Measurements from ENCODE around the gene KLHDC8B.
"Not testable (repeated sequence)": the region's sequence is repeated elsewhere in the genome, so short reads cannot be mapped to it uniquely, and the experiment has no call there.

KLHDC8B gene

GRCh38 chr3:49199239-49199899, 28.0 kb downstream of the KLHDC8B start:
- H2BK5ac ChIP-seq (ENCODE audit: low read length) = no peak overlapping the region
- no CpG with 5 or more reads among the region's 53 CpGs for WGBS (ENCODE audit: extremely low coverage, insufficient coverage, low lambda C conversion rate)
- H3K18ac ChIP-seq (ENCODE audit: low read length) = no peak overlapping the region
- no peak overlapping the region for H3K4ac ChIP-seq (ENCODE audit: low read depth, low read length)
- H3K27ac ChIP-seq (ENCODE audit: low read depth, low read length) = no peak overlapping the region
- no peaks in the 10 kb centered on the region for H3K27me3 ChIP-seq (ENCODE audit: insufficient read depth, low read length, poor library complexity)
- H3K79me2 ChIP-seq (ENCODE audit: control insufficient read depth, insufficient read depth, low read length) = no peaks in the 10 kb centered on the region
- no peak overlapping the region for H2BK120ac ChIP-seq (ENCODE audit: low read depth, low read length)
- H3K56ac ChIP-seq (ENCODE audit: low read length) = no peak overlapping the region
- no peak overlapping the region for H4K8ac ChIP-seq (ENCODE audit: low read depth, low read length)
- H3K4me2 ChIP-seq (ENCODE audit: low read length) = no peak overlapping the region
- no peaks in the 10 kb centered on the region for H3K4me1 ChIP-seq (ENCODE audit: control insufficient read depth, low read depth, low read length)
- H3K36me3 ChIP-seq (ENCODE audit: control insufficient read depth, insufficient read depth, low read length) = no peaks in the 10 kb centered on the region
- H2AK5ac ChIP-seq (ENCODE audit: low read length) = no peak overlapping the region
- H3K9ac ChIP-seq (ENCODE audit: low read length) = no peak overlapping the region
- no peak overlapping the region for H3K4me3 ChIP-seq (ENCODE audit: low read length)
- no peaks in the 10 kb centered on the region for H3K79me1 ChIP-seq (ENCODE audit: low read length)
- DNase-seq = no peak
- H4K5ac ChIP-seq (ENCODE audit: low read length) = no peak overlapping the region
- H3K23ac ChIP-seq (ENCODE audit: low read length) = no peak overlapping the region
- H2BK15ac ChIP-seq (replicated peaks; ENCODE audit: low read depth) = no peak overlapping the region

- WGBS (ENCODE audit: extremely low coverage, insufficient coverage, low lambda C conversion rate) = no CpG with 5 or more reads among the region's 15 CpGs
- no peak overlapping the region for H2BK120ac ChIP-seq (ENCODE audit: low read depth, low read length)
- H3K36me3 ChIP-seq (ENCODE audit: control insufficient read depth, insufficient read depth, low read length) = no peaks in the 10 kb centered on the region
- no peak for DNase-seq
- no peak overlapping the region for H4K5ac ChIP-seq (ENCODE audit: low read length)
- H3K9ac ChIP-seq (ENCODE audit: low read length) = no peak overlapping the region
- H3K27ac ChIP-seq (ENCODE audit: low read depth, low read length) = no peak overlapping the region
- H2BK5ac ChIP-seq (ENCODE audit: low read length) = no peak overlapping the region
- no peaks in the 10 kb centered on the region for H3K27me3 ChIP-seq (ENCODE audit: insufficient read depth, low read length, poor library complexity)
- H3K4me2 ChIP-seq (ENCODE audit: low read length) = no peak overlapping the region
- H3K4ac ChIP-seq (ENCODE audit: low read depth, low read length) = no peak overlapping the region
- H3K79me2 ChIP-seq (ENCODE audit: control insufficient read depth, insufficient read depth, low read length) = no peaks in the 10 kb centered on the region
- H3K4me1 ChIP-seq (ENCODE audit: control insufficient read depth, low read depth, low read length) = no peaks in the 10 kb centered on the region
- no peaks in the 10 kb centered on the region for H3K79me1 ChIP-seq (ENCODE audit: low read length)
- no peak overlapping the region for H3K18ac ChIP-seq (ENCODE audit: low read length)
- no peak overlapping the region for H2AK5ac ChIP-seq (ENCODE audit: low read length)
- H3K56ac ChIP-seq (ENCODE audit: low read length) = no peak overlapping the region
- H2BK15ac ChIP-seq (replicated peaks; ENCODE audit: low read depth) = no peak overlapping the region
- H3K4me3 ChIP-seq (ENCODE audit: low read length) = no peak overlapping the region
- H3K23ac ChIP-seq (ENCODE audit: low read length) = no peak overlapping the region
- no peak overlapping the region for H4K8ac ChIP-seq (ENCODE audit: low read depth, low read length)
Measured at GRCh38 chr3:49199900-49200281, 28.5 kb downstream of the KLHDC8B start.

- no peak overlapping the region for H3K4me3 ChIP-seq (ENCODE audit: low read length)
- H3K79me1 ChIP-seq (ENCODE audit: low read length) = no peaks in the 10 kb centered on the region
- DNase-seq = peak; percentile 19
- H2BK120ac ChIP-seq (ENCODE audit: low read depth, low read length) = no peak overlapping the region
- no peaks in the 10 kb centered on the region for H3K27me3 ChIP-seq (ENCODE audit: insufficient read depth, low read length, poor library complexity)
- H3K36me3 ChIP-seq (ENCODE audit: control insufficient read depth, insufficient read depth, low read length) = no peaks in the 10 kb centered on the region
- no CpG with 5 or more reads among the region's 15 CpGs for WGBS (ENCODE audit: extremely low coverage, insufficient coverage, low lambda C conversion rate)
- H3K4ac ChIP-seq (ENCODE audit: low read depth, low read length) = no peak overlapping the region
- no peak overlapping the region for H2BK15ac ChIP-seq (replicated peaks; ENCODE audit: low read depth)
- no peak overlapping the region for H3K56ac ChIP-seq (ENCODE audit: low read length)
- no peak overlapping the region for H2BK5ac ChIP-seq (ENCODE audit: low read length)
- H3K23ac ChIP-seq (ENCODE audit: low read length) = no peak overlapping the region
- H3K4me2 ChIP-seq (ENCODE audit: low read length) = no peak overlapping the region
- H2AK5ac ChIP-seq (ENCODE audit: low read length) = no peak overlapping the region
- H4K5ac ChIP-seq (ENCODE audit: low read length) = no peak overlapping the region
- H3K79me2 ChIP-seq (ENCODE audit: control insufficient read depth, insufficient read depth, low read length) = no peaks in the 10 kb centered on the region
- H4K8ac ChIP-seq (ENCODE audit: low read depth, low read length) = no peak overlapping the region
- no peaks in the 10 kb centered on the region for H3K4me1 ChIP-seq (ENCODE audit: control insufficient read depth, low read depth, low read length)
- H3K27ac ChIP-seq (ENCODE audit: low read depth, low read length) = no peak overlapping the region
- H3K18ac ChIP-seq (ENCODE audit: low read length) = no peak overlapping the region
- H3K9ac ChIP-seq (ENCODE audit: low read length) = no peak overlapping the region
Measured at GRCh38 chr3:49213541-49213943, 42.1 kb downstream of the KLHDC8B start.

DNA sequence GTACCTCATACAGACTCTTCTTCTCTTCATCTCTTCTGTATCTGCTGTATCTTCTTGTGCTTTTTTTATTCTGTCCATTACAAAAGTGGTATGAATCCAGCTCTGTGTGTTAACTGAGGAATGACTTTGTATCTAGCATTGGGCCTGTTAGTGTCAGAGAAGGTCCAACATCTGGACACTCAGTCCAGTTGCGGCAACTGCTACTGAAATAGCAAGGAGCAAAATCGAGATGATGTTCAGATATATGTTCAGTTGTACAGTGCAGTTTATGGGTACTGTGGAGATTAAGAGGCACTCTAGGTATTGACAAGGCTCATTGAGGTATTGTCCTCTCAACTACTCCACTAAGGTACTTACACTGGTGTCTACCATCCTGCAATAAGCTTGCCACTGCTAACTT, 42.6 kb downstream of the KLHDC8B start:
- Histone ChIP-seq H3K27me3 (ENCODE audit: insufficient read depth, low read length, poor library complexity) (no peaks in the 10 kb centered on the region), H3K4ac (ENCODE audit: low read depth, low read length) (no peak overlapping the region), H3K9ac (ENCODE audit: low read length) (no peak overlapping the region), H2BK5ac (ENCODE audit: low read length) (no peak overlapping the region), H3K79me2 (ENCODE audit: control insufficient read depth, insufficient read depth, low read length) (no peaks in the 10 kb centered on the region), H3K27ac (ENCODE audit: low read depth, low read length) (no peak overlapping the region), H3K4me2 (ENCODE audit: low read length) (no peak overlapping the region), H2AK5ac (ENCODE audit: low read length) (no peak overlapping the region), H3K23ac (ENCODE audit: low read length) (no peak overlapping the region), H4K8ac (ENCODE audit: low read depth, low read length) (no peak overlapping the region), H3K56ac (ENCODE audit: low read length) (no peak overlapping the region), H3K4me1 (ENCODE audit: control insufficient read depth, low read depth, low read length) (no peaks in the 10 kb centered on the region), H3K36me3 (ENCODE audit: control insufficient read depth, insufficient read depth, low read length) (no peaks in the 10 kb centered on the region), H2BK120ac (ENCODE audit: low read depth, low read length) (no peak overlapping the region), H4K5ac (ENCODE audit: low read length) (no peak overlapping the region), H3K4me3 (ENCODE audit: low read length) (no peak overlapping the region), H3K18ac (ENCODE audit: low read length) (no peak overlapping the region), H2BK15ac (replicated peaks; ENCODE audit: low read depth) (no peak overlapping the region), H3K79me1 (ENCODE audit: low read length) (no peaks in the 10 kb centered on the region)
- no peak for DNase-seq
- no CpG with 5 or more reads among the region's 2 CpGs for WGBS (ENCODE audit: extremely low coverage, insufficient coverage, low lambda C conversion rate)

DNA sequence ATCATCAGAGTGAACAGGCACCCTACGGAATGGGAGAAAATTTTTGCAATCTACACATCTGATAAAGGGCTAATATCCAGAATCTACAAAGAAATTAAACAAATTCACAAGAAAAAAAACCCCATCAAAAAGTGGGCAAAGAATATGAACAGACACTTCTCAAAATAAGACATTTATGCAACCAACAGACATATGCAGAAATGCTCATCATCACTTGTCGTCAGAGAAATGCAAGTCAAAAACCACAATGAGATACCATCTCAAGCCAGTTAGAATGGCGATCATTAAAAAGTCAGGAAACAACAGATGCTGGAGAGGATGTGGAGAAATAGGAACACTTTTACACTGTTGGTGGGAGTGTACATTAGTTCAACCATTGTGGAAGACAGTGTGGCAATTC, 45.3 kb downstream of the KLHDC8B start:
- DNase-seq; H3K36me3 ChIP-seq (ENCODE audit: control insufficient read depth, insufficient read depth, low read length); H3K9ac ChIP-seq (ENCODE audit: low read length); H3K23ac ChIP-seq (ENCODE audit: low read length); H3K27ac ChIP-seq (ENCODE audit: low read depth, low read length); H3K79me2 ChIP-seq (ENCODE audit: control insufficient read depth, insufficient read depth, low read length); H3K4me1 ChIP-seq (ENCODE audit: control insufficient read depth, low read depth, low read length); H3K18ac ChIP-seq (ENCODE audit: low read length); H2BK15ac ChIP-seq (replicated peaks; ENCODE audit: low read depth); H4K8ac ChIP-seq (ENCODE audit: low read depth, low read length); H3K56ac ChIP-seq (ENCODE audit: low read length); H2BK120ac ChIP-seq (ENCODE audit: low read depth, low read length); H3K27me3 ChIP-seq (ENCODE audit: insufficient read depth, low read length, poor library complexity); H3K4me2 ChIP-seq (ENCODE audit: low read length); H3K79me1 ChIP-seq (ENCODE audit: low read length); H3K4ac ChIP-seq (ENCODE audit: low read depth, low read length); H2AK5ac ChIP-seq (ENCODE audit: low read length); H3K4me3 ChIP-seq (ENCODE audit: low read length); H4K5ac ChIP-seq (ENCODE audit: low read length); H2BK5ac ChIP-seq (ENCODE audit: low read length): not testable (repeated sequence)
- WGBS (ENCODE audit: extremely low coverage, insufficient coverage, low lambda C conversion rate) = no CpG with 5 or more reads among the region's 3 CpGs

- H2AK5ac ChIP-seq (ENCODE audit: low read length); H2BK5ac ChIP-seq (ENCODE audit: low read length); H3K9ac ChIP-seq (ENCODE audit: low read length): not testable (repeated sequence)
Measured at GRCh38 chr3:49217108-49217507, 45.7 kb downstream of the KLHDC8B start.

More at GRCh38 chr3:49217108-49217507, 45.7 kb downstream of the KLHDC8B start:
- H3K79me1 ChIP-seq (ENCODE audit: low read length); DNase-seq; H3K36me3 ChIP-seq (ENCODE audit: control insufficient read depth, insufficient read depth, low read length); H4K5ac ChIP-seq (ENCODE audit: low read length); H3K4me2 ChIP-seq (ENCODE audit: low read length); H3K4me3 ChIP-seq (ENCODE audit: low read length); H3K4ac ChIP-seq (ENCODE audit: low read depth, low read length); H3K4me1 ChIP-seq (ENCODE audit: control insufficient read depth, low read depth, low read length); H3K18ac ChIP-seq (ENCODE audit: low read length); H3K27ac ChIP-seq (ENCODE audit: low read depth, low read length); H4K8ac ChIP-seq (ENCODE audit: low read depth, low read length); H2BK15ac ChIP-seq (replicated peaks; ENCODE audit: low read depth); H3K27me3 ChIP-seq (ENCODE audit: insufficient read depth, low read length, poor library complexity); H3K79me2 ChIP-seq (ENCODE audit: control insufficient read depth, insufficient read depth, low read length); H2BK120ac ChIP-seq (ENCODE audit: low read depth, low read length); H3K23ac ChIP-seq (ENCODE audit: low read length); H3K56ac ChIP-seq (ENCODE audit: low read length): not testable (repeated sequence)

Data from mesendoderm (in vitro differentiated cells).